ENCODE measurements around the gene MSRB1. TPM values are rescaled to one million over a fixed set of nuclear protein-coding genes. Genes with fewer than 3 reads are reported as not detected.

MSRB1 gene
- total and polyA plus RNA-seq, 4 donors, result 32.2 to 169 (median 98.0) TPM

GRCh38 chr16:1933097-1933661, 9.8 kb downstream of the MSRB1 start:
- no peak for DNase-seq (ENCODE audit: low spot score)
- 45% methylated on average over 23 of the region's 23 CpGs for WGBS
- no peaks in the 10 kb centered on the region for H3K27me3 ChIP-seq (ENCODE audit: control insufficient read depth in 4 of 4, insufficient read depth in 4 of 4, low read length in 3 of 4)
- H3K27ac ChIP-seq (ENCODE audit: low read depth in 1 of 2, low read length in 2 of 2), result peak overlapping the region in 1 of 2 donors; percentile 3
- peaks cover 0 to 10% (median 6%) of the 10 kb centered on the region in 4 donors for H3K36me3 ChIP-seq (ENCODE audit: control insufficient read depth in 4 of 4, insufficient read depth in 3 of 4, low read depth in 1 of 4, low read length in 3 of 4)
- H3K4me1 ChIP-seq (ENCODE audit: control insufficient read depth in 4 of 4, insufficient read depth in 4 of 4, low read length in 3 of 4), result peaks cover 1 to 34% (median 17%) of the 10 kb centered on the region in 4 donors
- no peaks in the 10 kb centered on the region for H3K9me3 ChIP-seq (ENCODE audit: control insufficient read depth in 4 of 4, low read length in 3 of 4)
- no peak overlapping the region for H3K4me3 ChIP-seq (ENCODE audit: low read depth in 1 of 3, low read length in 3 of 3)
- no peak for TF ChIP-seq ZBTB33 (IDR thresholded peaks at IDR 0.05)
- TF ChIP-seq RXRA (IDR thresholded peaks at IDR 0.05), result peak; percentile 12 to 61
- peak; percentile 24 to 51 for TF ChIP-seq HNF4A (conservative IDR thresholded peaks at IDR 0.05)
- H3K9ac ChIP-seq (ENCODE audit: low read depth in 1 of 2, low read length in 2 of 2), result no peak overlapping the region

GRCh38 chr16:1932050-1933028, 10.7 kb downstream of the MSRB1 start:
- 58% methylated on average over 19 of the region's 19 CpGs for WGBS
- H3K27me3 ChIP-seq (ENCODE audit: control insufficient read depth in 4 of 4, insufficient read depth in 4 of 4, low read length in 3 of 4), result no peaks in the 10 kb centered on the region
- H3K36me3 ChIP-seq (ENCODE audit: control insufficient read depth in 4 of 4, insufficient read depth in 3 of 4, low read depth in 1 of 4, low read length in 3 of 4), result peaks cover 0 to 6% (median 3%) of the 10 kb centered on the region in 4 donors
- no peaks in the 10 kb centered on the region for H3K9me3 ChIP-seq (ENCODE audit: control insufficient read depth in 4 of 4, low read length in 3 of 4)
- H3K4me1 ChIP-seq (ENCODE audit: control insufficient read depth in 4 of 4, insufficient read depth in 4 of 4, low read length in 3 of 4), result peaks cover 0 to 26% (median 14%) of the 10 kb centered on the region in 4 donors
- no peak for DNase-seq (ENCODE audit: low spot score)
- no peak overlapping the region for H3K4me3 ChIP-seq (ENCODE audit: low read depth in 1 of 3, low read length in 3 of 3)
- TF ChIP-seq YY1 (IDR thresholded peaks at IDR 0.05) (peak; percentile 16), FOXA1 (IDR thresholded peaks at IDR 0.05) (peak; percentile 7), CTCF (IDR thresholded peaks at IDR 0.05; ENCODE audit: low read depth, low read length, missing input control) (peak; percentile 37), HNF4G (IDR thresholded peaks at IDR 0.05) (no peak), RAD21 (IDR thresholded peaks at IDR 0.05) (peak; percentile 70 to 75)
- H3K9ac ChIP-seq (ENCODE audit: low read depth in 1 of 2, low read length in 2 of 2), result no peak overlapping the region
- peak overlapping the region in 1 of 2 donors; percentile 39 for H3K27ac ChIP-seq (ENCODE audit: low read depth in 1 of 2, low read length in 2 of 2)

GRCh38 chr16:1930338-1930720, 12.7 kb downstream of the MSRB1 start:
- peaks cover 0 to 26% (median 13%) of the 10 kb centered on the region in 4 donors for H3K4me1 ChIP-seq (ENCODE audit: control insufficient read depth in 4 of 4, insufficient read depth in 4 of 4, low read length in 3 of 4)
- 84% methylated on average over 10 of the region's 10 CpGs for WGBS
- no peak overlapping the region for H3K4me3 ChIP-seq (ENCODE audit: low read depth in 1 of 3, low read length in 3 of 3)
- H3K36me3 ChIP-seq (ENCODE audit: control insufficient read depth in 4 of 4, insufficient read depth in 3 of 4, low read depth in 1 of 4, low read length in 3 of 4), result no peaks in the 10 kb centered on the region
- no peak for DNase-seq (ENCODE audit: low spot score)
- H3K9ac ChIP-seq (ENCODE audit: low read depth in 1 of 2, low read length in 2 of 2), result no peak overlapping the region
- H3K27me3 ChIP-seq (ENCODE audit: control insufficient read depth in 4 of 4, insufficient read depth in 4 of 4, low read length in 3 of 4), result no peaks in the 10 kb centered on the region
- no peak overlapping the region for H3K27ac ChIP-seq (ENCODE audit: low read depth in 1 of 2, low read length in 2 of 2)
- H3K9me3 ChIP-seq (ENCODE audit: control insufficient read depth in 4 of 4, low read length in 3 of 4), result no peaks in the 10 kb centered on the region
- no peak for TF ChIP-seq HNF4A (conservative IDR thresholded peaks at IDR 0.05)
- no peak for TF ChIP-seq YY1 (IDR thresholded peaks at IDR 0.05)
- no peak for TF ChIP-seq CTCF (IDR thresholded peaks at IDR 0.05; ENCODE audit: low read depth, low read length, missing input control)
- no peak for TF ChIP-seq TAF1 (conservative IDR thresholded peaks at IDR 0.05)
- TF ChIP-seq RAD21 (IDR thresholded peaks at IDR 0.05), result no peak
- no peak for TF ChIP-seq NR2F2 (IDR thresholded peaks at IDR 0.05)
- no peak for TF ChIP-seq JUND (IDR thresholded peaks at IDR 0.05)
- no peak for TF ChIP-seq ATF3 (IDR thresholded peaks at IDR 0.05)
- no peak for TF ChIP-seq REST (IDR thresholded peaks at IDR 0.05)
- TF ChIP-seq MAX (IDR thresholded peaks at IDR 0.05), result no peak
- no peak for TF ChIP-seq FOXA1 (IDR thresholded peaks at IDR 0.05)
- no peak for TF ChIP-seq SP1 (IDR thresholded peaks at IDR 0.05)
